HepG2 (cell line): ENCODE results near the gene GRM4. TPM values are rescaled to one million over a fixed set of nuclear protein-coding genes. Genes with fewer than 3 reads are reported as not detected.

Source experiments
- ATAC-seq: fragments of 200-7000 bp; cut with Tn5 transposase; 3 replicates; pipeline ENCODE4 v1.9.1; 2020; ENCODE audit warnings: mild to moderate bottlenecking, moderate library complexity
- BruUV-seq: library from RNA; stranded (reverse); fragments of 400-500 nt; replicated peaks from 2 replicates; lab custom pipeline; 2021; lab: Mats Ljungman, UMichigan
- CTCF ChIA-PET: fragments of 300-600 bp; formaldehyde crosslinking; extraction: SDS; loops from one replicate; lab custom pipeline; 2021; ENCODE audit warnings: low total read pairs, inconsistent platforms, low intra/inter-chr PET ratio; lab: Yijun Ruan, JAX
- POLR2A ChIA-PET: fragments of 350-600 bp; sonication (Branson Sonifier 250); formaldehyde crosslinking; loops from one replicate; lab custom pipeline; 2020; ENCODE audit warnings: antibody characterized with exemption, inconsistent platforms; lab: Yijun Ruan, JAX
- DNase-seq: peaks from one replicate; pipeline ENCODE4 v3.0.0-alpha.2; 2015; ENCODE audit warnings: low spot score
- FAIRE-seq: peaks from 3 replicates; lab custom pipeline; 2011; peaks lifted over from hg19 to GRCh38; lab: Jason Lieb, UNC
- H2AFZ ChIP-seq: one replicate; pipeline ENCODE4 v1.6.1; 2011; ENCODE audit warnings: low read length, inconsistent platforms
- H3K27ac ChIP-seq: fragments of 300-600 bp; 3 replicates; pipeline ENCODE4 v1.8.0; 2011; ENCODE audit warnings: mixed run types, mild to moderate bottlenecking, mixed read lengths, low read length, inconsistent platforms; ENCODE audit not compliant: insufficient read depth; ENCODE audit errors: extremely low read length
- H3K27me3 ChIP-seq, 2 experiments: fragments of 200-600 bp in 1 of 2; 2 replicates in 1 of 2; 3 replicates in 1 of 2; pipeline versions ENCODE4 v1.6.0 to v1.8.0; 2011; ENCODE audit warnings: low read length in 2 of 2, mild to moderate bottlenecking in 2 of 2, moderate library complexity in 2 of 2, inconsistent platforms in 1 of 2; ENCODE audit not compliant: insufficient read depth in 2 of 2, control insufficient read depth in 1 of 2
- H3K36me3 ChIP-seq, 2 experiments: fragments of 200-600 bp in 1 of 2; replicated peaks in 1 of 2; 2 replicates in 1 of 2; 3 replicates in 1 of 2; pipeline versions ENCODE4 v1.5.1 to v1.8.0; 2011; ENCODE audit warnings: low read length in 2 of 2, inconsistent platforms in 1 of 2; ENCODE audit not compliant: insufficient read depth in 2 of 2, control insufficient read depth in 1 of 2
- H3K4me1 ChIP-seq: 2 replicates; pipeline ENCODE4 v1.5.1; 2012; ENCODE audit warnings: low read length, inconsistent platforms; ENCODE audit not compliant: insufficient read depth
- H3K4me2 ChIP-seq: 2 replicates; pipeline ENCODE4 v1.6.0; 2011; ENCODE audit warnings: low read depth, low read length, inconsistent platforms
- H3K4me3 ChIP-seq, 3 experiments: fragments of 200-600 bp in 1 of 3; sonication (generic), shearing (Covaris generic) in 1 of 3; replicated peaks in 1 of 3; 2 replicates each; pipeline ENCODE4 v1.5.1; 2011 to 2016; ENCODE audit warnings: low read length in 3 of 3, inconsistent platforms in 2 of 3, low read depth in 2 of 3, mild to moderate bottlenecking in 2 of 3, control low read depth in 1 of 3, mixed read lengths in 1 of 3; ENCODE audit not compliant: insufficient read depth in 1 of 3
- H3K79me2 ChIP-seq: one replicate; pipeline ENCODE4 v1.6.1; 2011; ENCODE audit warnings: low read length, inconsistent platforms; ENCODE audit not compliant: insufficient read depth
- H3K9ac ChIP-seq: 2 replicates; pipeline ENCODE4 v1.6.0; 2011; ENCODE audit warnings: mild to moderate bottlenecking, low read depth, low read length, inconsistent platforms; ENCODE audit not compliant: insufficient read depth
- H3K9me3 ChIP-seq: 2 replicates; pipeline ENCODE4 v1.5.1; 2012; ENCODE audit warnings: mild to moderate bottlenecking, low read length
- H4K20me1 ChIP-seq: 2 replicates; pipeline ENCODE4 v1.6.0; 2011; ENCODE audit warnings: inconsistent platforms, mild to moderate bottlenecking, low read length, moderate library complexity; ENCODE audit not compliant: insufficient read depth
- CAMTA2 ChIP-seq: sonication (generic); formaldehyde crosslinking; IDR thresholded peaks from 2 replicates; pipeline ENCODE4 v1.4.0; 2020; ENCODE audit warnings: mild to moderate bottlenecking, missing genetic modification reagents, borderline replicate concordance
- FOXC1 ChIP-seq: sonication (generic); formaldehyde crosslinking; IDR thresholded peaks from 2 replicates; pipeline ENCODE4 v1.8.0; 2022; ENCODE audit warnings: mild to moderate bottlenecking, missing genetic modification reagents, borderline replicate concordance
- KMT2A ChIP-seq: sonication (generic); formaldehyde crosslinking; IDR thresholded peaks from 2 replicates; pipeline ENCODE4 v1.4.0; 2020; ENCODE audit warnings: missing genetic modification reagents
- ZBTB2 ChIP-seq: sonication (generic); formaldehyde crosslinking; IDR thresholded peaks from 2 replicates; pipeline ENCODE4 v1.8.0; 2022; ENCODE audit warnings: low read depth, missing genetic modification reagents
- ZFX ChIP-seq: sonication (generic); formaldehyde crosslinking; IDR thresholded peaks from 2 replicates; pipeline ENCODE4 v1.4.0; 2020; ENCODE audit warnings: mild to moderate bottlenecking, low read depth, missing genetic modification reagents, moderate library complexity
- WGBS: methylation state at CpG from one replicate; pipeline ENCODE4 v1.1.6; 2017; ENCODE audit warnings: low lambda C conversion rate; 5-methylcytosine and 5-hydroxymethylcytosine counted together
- in situ Hi-C: cut with HindIII; loops from 2 replicates; pipeline ENCODE4 v1.10.0; 2017; ENCODE audit warnings: low pct_unique_long_range_greater_than_20kb; ENCODE audit not compliant: extremely low pct_ligation_motif_present
- intact Hi-C: fragments of 100-400 bp; cut with micrococcal nuclease; formaldehyde crosslinking; loops from one replicate; pipeline ENCODE4 v1.10.0; 2022; ENCODE audit not compliant: unreplicated experiment
- polyA plus RNA-seq, 8 experiments: library from polyadenylated mRNA; depleted of rRNA in 3 of 8; stranded (reverse) in 7 of 8; unstranded in 1 of 8; fragments of >200 nt; fragmentation: Illumina TruSeq in 4 of 8; extraction: Trizol in 4 of 8; gene quantifications; 2 replicates each; pipeline versions ENCODE4 v1.2.1 to v1.2.3, GENCODE V29; 2011 to 2016; ENCODE audit warnings: low read depth in 4 of 8, missing spikeins in 1 of 8, mixed read lengths in 1 of 8; ENCODE audit not compliant: insufficient read depth in 1 of 8
- total RNA-seq, 5 experiments: library from RNA; depleted of rRNA; stranded (reverse); fragments of >200 nt; fragmentation: Illumina TruSeq; extraction: Trizol; gene quantifications; 2 replicates each; pipeline ENCODE4 v1.2.3, GENCODE V29; 2016; ENCODE audit warnings: low read depth in 1 of 5

Gene GRM4
- total and polyA plus RNA-seq, 2 of the 13 experiments (the other 11 are each of a cell fraction or from before 2014, with no cell fraction given): not detected

- peak; percentile 41 for ATAC-seq
- H3K4me2 ChIP-seq: no peak overlapping the region
- no peak overlapping the region for H3K9ac ChIP-seq
- no peak overlapping the region for H3K27ac ChIP-seq
- in situ Hi-C loops: no loop called here
- FAIRE-seq: no peak
- 0 out of 2 replicates have a peak, but pooled peaks have one; percentile 16 for TF ChIP-seq ZFX (CRISPR knock-in tag)
- no peak for TF ChIP-seq CAMTA2
- TF ChIP-seq KMT2A (CRISPR knock-in tag): no peak
- no peaks in the 10 kb centered on the region; the same call in 1 of the 2 replicates for H4K20me1 ChIP-seq
- intact Hi-C loops: no loop called here
- H3K4me1 ChIP-seq: no peaks in the 10 kb centered on the region
- H3K36me3 ChIP-seq: no peaks in the 10 kb centered on the region
- DNase-seq: no peak
- ChIA-PET POLR2A (no interaction called here), CTCF (no interaction called here)
- H3K27me3 ChIP-seq: peaks cover 8 to 36% of the 10 kb centered on the region in 2 experiments; a peak in 4 of 5 replicates
- BruUV-seq: no TSS peak
- peaks cover 18% of the 10 kb centered on the region for H3K9me3 ChIP-seq
- WGBS: 34% methylated on average over 14 of the region's 15 CpGs
- H3K79me2 ChIP-seq: no peaks in the 10 kb centered on the region
- no peak overlapping the region for H3K4me3 ChIP-seq
- no peak overlapping the region for H2AFZ ChIP-seq
These were observed 75.4 kb downstream of the GRM4 start for GRCh38 chr6:34070315-34071135.

GRCh38 chr6:34068462-34069044 lies 77.3 kb downstream of the GRM4 start:
- no peak for ATAC-seq
- Histone ChIP-seq H3K27me3 (peaks cover 13 to 51% of the 10 kb centered on the region in 2 experiments; a peak in 4 of 5 replicates), H3K4me1 (no peaks in the 10 kb centered on the region), H3K9me3 (peaks cover 18% of the 10 kb centered on the region), H2AFZ (no peak overlapping the region), H4K20me1 (no peaks in the 10 kb centered on the region; the same call in 1 of the 2 replicates), H3K9ac (no peak overlapping the region), H3K36me3 (no peaks in the 10 kb centered on the region)
- no peak for DNase-seq
- ChIA-PET CTCF (no interaction called here), POLR2A (no interaction called here)
- in situ Hi-C loops: no loop called here
- no TSS peak for BruUV-seq
- no peak for TF ChIP-seq ZBTB2 (CRISPR knock-in tag)
- no peak for TF ChIP-seq FOXC1 (CRISPR knock-in tag)
- TF ChIP-seq, all 625 proteins: peak for 0
- H3K4me2 ChIP-seq: no peak overlapping the region
- intact Hi-C loops: no loop called here
- no peak overlapping the region for H3K4me3 ChIP-seq
- no peaks in the 10 kb centered on the region for H3K79me2 ChIP-seq
- no peak overlapping the region for H3K27ac ChIP-seq
- WGBS: 9% methylated on average over 4 of the region's 8 CpGs
- no peak for FAIRE-seq
